ENCODE results near the gene FZD7.

DNA sequence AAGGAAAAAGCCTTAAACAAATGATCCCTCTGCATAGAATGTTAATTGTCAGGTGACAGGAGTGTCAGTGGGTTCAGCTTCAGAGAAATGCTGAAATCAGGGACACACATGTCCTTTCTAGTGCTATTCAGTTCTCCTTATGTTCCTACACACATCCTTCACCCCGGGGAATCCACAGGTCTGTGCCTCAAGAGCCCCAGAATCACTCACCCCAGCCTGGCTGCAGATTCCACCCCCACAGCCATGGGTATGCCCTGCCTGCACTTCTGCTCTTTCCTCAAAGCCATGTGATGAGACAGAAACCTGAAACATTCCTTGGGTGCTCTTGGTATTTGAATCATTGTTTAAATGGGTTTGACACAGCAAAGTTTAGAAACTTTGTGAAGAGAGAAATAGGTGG, 27.4 kb upstream of the FZD7 start:
- TF ChIP-seq, protein P1, sequence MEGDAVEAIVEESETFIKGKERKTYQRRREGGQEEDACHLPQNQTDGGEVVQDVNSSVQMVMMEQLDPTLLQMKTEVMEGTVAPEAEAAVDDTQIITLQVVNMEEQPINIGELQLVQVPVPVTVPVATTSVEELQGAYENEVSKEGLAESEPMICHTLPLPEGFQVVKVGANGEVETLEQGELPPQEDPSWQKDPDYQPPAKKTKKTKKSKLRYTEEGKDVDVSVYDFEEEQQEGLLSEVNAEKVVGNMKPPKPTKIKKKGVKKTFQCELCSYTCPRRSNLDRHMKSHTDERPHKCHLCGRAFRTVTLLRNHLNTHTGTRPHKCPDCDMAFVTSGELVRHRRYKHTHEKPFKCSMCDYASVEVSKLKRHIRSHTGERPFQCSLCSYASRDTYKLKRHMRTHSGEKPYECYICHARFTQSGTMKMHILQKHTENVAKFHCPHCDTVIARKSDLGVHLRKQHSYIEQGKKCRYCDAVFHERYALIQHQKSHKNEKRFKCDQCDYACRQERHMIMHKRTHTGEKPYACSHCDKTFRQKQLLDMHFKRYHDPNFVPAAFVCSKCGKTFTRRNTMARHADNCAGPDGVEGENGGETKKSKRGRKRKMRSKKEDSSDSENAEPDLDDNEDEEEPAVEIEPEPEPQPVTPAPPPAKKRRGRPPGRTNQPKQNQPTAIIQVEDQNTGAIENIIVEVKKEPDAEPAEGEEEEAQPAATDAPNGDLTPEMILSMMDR (conservative IDR thresholded peaks at IDR 0.05 in 1 of 2, IDR thresholded peaks at IDR 0.05 in 1 of 2; ENCODE audit: low read depth in 1 of 2, low read length in 2 of 2), result no peak
- TF ChIP-seq EZH2 (IDR thresholded peaks at IDR 0.05; ENCODE audit: low read length, missing control alignments), result no peak
